Transverse colon (tissue), 4 donors: ENCODE results near the gene PDAP1.

Experiments
- CTCF ChIP-seq, 5 experiments: fragments of 200-600 bp in 3 of 5; fragments of 450-650 bp in 2 of 5; sonication (generic) in 3 of 5; IDR thresholded peaks; 1 replicate in 2 of 5; 2 replicates in 3 of 5; pipeline ENCODE4 v1.5.1; 2016 to 2017; ENCODE audit warnings: antibody characterized with exemption in 5 of 5, inconsistent platforms in 3 of 5, mild to moderate bottlenecking in 2 of 5, moderate library complexity in 1 of 5
- POLR2A ChIP-seq: fragments of 450-650 bp; IDR thresholded peaks from one replicate; pipeline ENCODE4 v1.6.1; 2016; ENCODE audit warnings: antibody characterized with exemption, mild to moderate bottlenecking, moderate library complexity
- POLR2AphosphoS5 ChIP-seq, 3 donors: sonication (generic); formaldehyde crosslinking; IDR thresholded peaks; one replicate each; pipeline ENCODE4 v1.6.1; 2016; ENCODE audit warnings: antibody characterized with exemption in 3 of 3

GRCh38 chr7:99366646-99367045 is 41.8 kb downstream of the PDAP1 start:
- TF ChIP-seq CTCF (IDR thresholded peaks at IDR 0.05): no peak
- TF ChIP-seq POLR2A: no peak
- TF ChIP-seq POLR2AphosphoS5 (IDR thresholded peaks at IDR 0.05): no peak
